H1 (cell line): ENCODE measurements around the gene THEM5. TPM values are rescaled to one million over a fixed set of nuclear protein-coding genes. Genes with fewer than 3 reads are reported as not detected.

ENCODE experiments used
- CTCF ChIA-PET: fragments of 300-600 bp; sonication (Branson Sonifier 250); formaldehyde crosslinking; loops from one replicate; lab custom pipeline; 2021; ENCODE audit not compliant: partially characterized antibody; lab: Charles Lee
- POLR2A ChIA-PET: fragments of 300-600 bp; sonication (Branson Sonifier 250); formaldehyde crosslinking; loops from one replicate; lab custom pipeline; 2021; ENCODE audit warnings: inconsistent platforms; ENCODE audit not compliant: partially characterized antibody; lab: Charles Lee
- DNase-seq, 2 experiments: peaks; one replicate each; pipeline versions ENCODE4 v3.0.0 to v3.0.0-alpha.2; 2010 to 2022; ENCODE audit warnings: low spot score in 2 of 2, low read depth in 1 of 2, mixed read lengths in 1 of 2
- FAIRE-seq: peaks from 2 replicates; lab custom pipeline; 2011; peaks lifted over from hg19 to GRCh38; lab: Jason Lieb, UNC
- H2AFZ ChIP-seq: 2 replicates; pipeline ENCODE4 v1.8.1; 2012; ENCODE audit warnings: low read length, inconsistent platforms
- H2AK5ac ChIP-seq: 2 replicates; pipeline ENCODE4 v1.6.1; 2013; ENCODE audit warnings: low read depth, low read length
- H2BK120ac ChIP-seq: replicated peaks from 2 replicates; pipeline ENCODE3; 2013; ENCODE audit warnings: low read depth, low read length, inconsistent platforms
- H2BK12ac ChIP-seq: 2 replicates; pipeline ENCODE4 v1.6.1; 2013; ENCODE audit warnings: low read depth, low read length
- H2BK15ac ChIP-seq: 2 replicates; pipeline ENCODE4 v1.6.1; 2013; ENCODE audit warnings: low read length
- H2BK20ac ChIP-seq: 2 replicates; pipeline ENCODE4 v1.6.1; 2013; ENCODE audit warnings: low read length
- H2BK5ac ChIP-seq: 2 replicates; pipeline ENCODE4 v1.6.1; 2013; ENCODE audit warnings: low read depth, low read length
- H3K14ac ChIP-seq: 2 replicates; pipeline ENCODE4 v1.6.1; 2013; ENCODE audit warnings: inconsistent platforms; ENCODE audit not compliant: insufficient read length
- H3K18ac ChIP-seq: 2 replicates; pipeline ENCODE4 v1.6.1; 2013; ENCODE audit warnings: low read length; ENCODE audit errors: extremely low read depth
- H3K23ac ChIP-seq: 2 replicates; pipeline ENCODE4 v1.6.1; 2013; ENCODE audit warnings: inconsistent platforms; ENCODE audit not compliant: insufficient read length
- H3K23me2 ChIP-seq: 2 replicates; pipeline ENCODE4 v1.6.1; 2013; ENCODE audit warnings: low read depth, low read length
- H3K27ac ChIP-seq: 2 replicates; pipeline ENCODE4 v1.6.1; 2011; ENCODE audit warnings: low read depth, low read length, inconsistent platforms
- H3K27me3 ChIP-seq, 4 experiments: replicated peaks in 1 of 4; 1 replicate in 1 of 4; 2 replicates in 3 of 4; pipeline versions ENCODE4 v1.6.1 to v1.8.1; 2011 to 2013; ENCODE audit warnings: low read length in 3 of 4, mild to moderate bottlenecking in 3 of 4, inconsistent platforms in 2 of 4, mixed read lengths in 2 of 4, moderate library complexity in 1 of 4; ENCODE audit not compliant: control insufficient read depth in 3 of 4, insufficient read depth in 3 of 4; ENCODE audit errors: extremely low read depth in 1 of 4
- H3K36me3 ChIP-seq, 4 experiments: 2 replicates each; pipeline versions ENCODE4 v1.6.1 to v1.8.1; 2011 to 2013; ENCODE audit warnings: mild to moderate bottlenecking in 4 of 4, low read length in 3 of 4, moderate library complexity in 2 of 4, control low read depth in 1 of 4, inconsistent platforms in 1 of 4; ENCODE audit not compliant: insufficient read depth in 4 of 4, control insufficient read depth in 2 of 4
- H3K4ac ChIP-seq: replicated peaks from 2 replicates; pipeline ENCODE3; 2013; ENCODE audit warnings: low read length, low read depth, mixed read lengths, inconsistent platforms; ENCODE audit not compliant: insufficient read length
- H3K4me1 ChIP-seq, 4 experiments: replicated peaks in 1 of 4; 1 replicate in 1 of 4; 2 replicates in 3 of 4; pipeline versions ENCODE4 v1.6.1 to v1.8.1; 2011 to 2013; ENCODE audit warnings: low read length in 3 of 4, inconsistent platforms in 2 of 4, mixed read lengths in 1 of 4; ENCODE audit not compliant: insufficient read depth in 4 of 4, control insufficient read depth in 3 of 4
- H3K4me2 ChIP-seq, 2 experiments: 2 replicates each; pipeline versions ENCODE4 v1.6.1 to v1.8.1; 2011 to 2013; ENCODE audit warnings: low read depth in 2 of 2, low read length in 2 of 2, control low read depth in 1 of 2, inconsistent platforms in 1 of 2, mild to moderate bottlenecking in 1 of 2; ENCODE audit not compliant: insufficient read depth in 1 of 2
- H3K4me3 ChIP-seq, 4 experiments: fragments of 200-600, 300-600 bp in 1 of 4; sonication (generic), shearing (Covaris generic), sonication (Bioruptor Twin) in 1 of 4; 2 replicates each; pipeline versions ENCODE4 v1.5.1 to v1.8.1; 2011 to 2016; ENCODE audit warnings: low read length in 4 of 4, low read depth in 3 of 4, control low read depth in 2 of 4, inconsistent platforms in 2 of 4, mild to moderate bottlenecking in 2 of 4, mixed read lengths in 1 of 4, moderate library complexity in 1 of 4; ENCODE audit not compliant: insufficient read depth in 2 of 4; ENCODE audit errors: extremely low read depth in 1 of 4
- H3K56ac ChIP-seq: replicated peaks from 2 replicates; pipeline ENCODE3; 2013; ENCODE audit warnings: low read depth, mild to moderate bottlenecking, mixed read lengths, low read length, inconsistent platforms; ENCODE audit not compliant: insufficient read length
- H3K79me1 ChIP-seq: 2 replicates; pipeline ENCODE4 v1.6.1; 2013; ENCODE audit warnings: low read depth, low read length, control low read depth
- H3K79me2 ChIP-seq, 2 experiments: 2 replicates each; pipeline versions ENCODE4 v1.6.1 to v1.8.1; 2012 to 2013; ENCODE audit warnings: low read length in 2 of 2, mild to moderate bottlenecking in 2 of 2, inconsistent platforms in 1 of 2; ENCODE audit not compliant: insufficient read depth in 2 of 2, control insufficient read depth in 1 of 2
- H3K9ac ChIP-seq, 4 experiments: replicated peaks in 1 of 4; 1 replicate in 1 of 4; 2 replicates in 3 of 4; pipeline versions ENCODE4 v1.6.1 to v1.8.1; 2011 to 2013; ENCODE audit warnings: low read depth in 3 of 4, low read length in 3 of 4, control low read depth in 2 of 4, mild to moderate bottlenecking in 2 of 4, moderate library complexity in 2 of 4, inconsistent platforms in 1 of 4; ENCODE audit errors: extremely low read depth in 1 of 4
- H3K9me3 ChIP-seq, 2 experiments: 2 replicates each; pipeline versions ENCODE4 v1.6.1 to v1.8.1; 2012 to 2013; ENCODE audit warnings: mild to moderate bottlenecking in 2 of 2, moderate library complexity in 2 of 2, control low read depth in 1 of 2, inconsistent platforms in 1 of 2, low read depth in 1 of 2, low read length in 1 of 2, mixed read lengths in 1 of 2; ENCODE audit not compliant: insufficient read depth in 2 of 2
- H4K20me1 ChIP-seq, 2 experiments: replicated peaks in 1 of 2; 2 replicates each; pipeline versions ENCODE3 to v1.8.1; 2011 to 2013; ENCODE audit warnings: inconsistent platforms in 2 of 2, low read length in 2 of 2, mild to moderate bottlenecking in 1 of 2; ENCODE audit not compliant: insufficient read depth in 2 of 2, control insufficient read depth in 1 of 2
- H4K5ac ChIP-seq: 2 replicates; pipeline ENCODE4 v1.6.1; 2013; ENCODE audit warnings: low read length, low read depth, mixed read lengths, inconsistent platforms; ENCODE audit not compliant: insufficient read length
- H4K8ac ChIP-seq: 2 replicates; pipeline ENCODE4 v1.8.0; 2013; ENCODE audit warnings: mild to moderate bottlenecking, moderate library complexity, low read length, inconsistent platforms; ENCODE audit not compliant: insufficient read depth; ENCODE audit errors: extremely low read depth
- H4K91ac ChIP-seq: replicated peaks from 2 replicates; pipeline ENCODE3; 2013; ENCODE audit warnings: low read length, mixed read lengths, inconsistent platforms; ENCODE audit not compliant: insufficient read length
- BACH1 ChIP-seq: IDR thresholded peaks from 2 replicates; pipeline ENCODE4 v1.6.1; 2012; ENCODE audit warnings: low read length, improper control_type of control experiment
- BCL11A ChIP-seq, 2 experiments: IDR thresholded peaks; one replicate each; pipeline ENCODE4 v1.6.1; 2011; ENCODE audit warnings: low read depth in 2 of 2, low read length in 2 of 2, mild to moderate bottlenecking in 2 of 2
- EZH2 ChIP-seq: fragments of 200-600 bp; sonication (generic); IDR thresholded peaks from 2 replicates; pipeline ENCODE4 v1.7.1; 2012; ENCODE audit warnings: low read depth, mild to moderate bottlenecking, moderate library complexity, low read length, inconsistent platforms; ENCODE audit not compliant: severe bottlenecking
- RBBP5 ChIP-seq: IDR thresholded peaks from 2 replicates; pipeline ENCODE4 v1.7.1; 2012; ENCODE audit warnings: low read depth, mild to moderate bottlenecking, inconsistent platforms, low read length, moderate library complexity, borderline replicate concordance
- RNF2 ChIP-seq: fragments of 200-900, 300-1000 bp; sonication (generic); IDR thresholded peaks from 2 replicates; pipeline ENCODE4 v1.7.1; 2016; ENCODE audit warnings: borderline replicate concordance, low read depth, mild to moderate bottlenecking, antibody characterized with exemption, low read length; ENCODE audit not compliant: poor library complexity, severe bottlenecking; ENCODE audit errors: missing control alignments
- SP1 ChIP-seq: IDR thresholded peaks from 2 replicates; pipeline ENCODE4 v1.6.1; 2011; ENCODE audit warnings: low read depth, low read length
- SP2 ChIP-seq: IDR thresholded peaks from 2 replicates; pipeline ENCODE4 v1.6.1; 2012; ENCODE audit warnings: mild to moderate bottlenecking, low read length, inconsistent platforms
- SP4 ChIP-seq: IDR thresholded peaks from 2 replicates; pipeline ENCODE4 v1.6.1; 2012; ENCODE audit warnings: low read length, inconsistent platforms
- TBP ChIP-seq: IDR thresholded peaks from 2 replicates; pipeline ENCODE4 v1.6.1; 2011; ENCODE audit warnings: low read depth, low read length, improper control_type of control experiment
- TEAD4 ChIP-seq: IDR thresholded peaks from 2 replicates; pipeline ENCODE4 v1.6.1; 2012; ENCODE audit warnings: low read depth, low read length, inconsistent platforms, mixed read lengths
- WGBS, 2 experiments: shearing (Covaris generic) in 1 of 2; methylation state at CpG; one replicate each; pipeline versions ENCODE4 v1.1.6 to v1.1.7; 2013 to 2015; ENCODE audit warnings: low lambda C conversion rate in 2 of 2, mixed read lengths in 2 of 2, inconsistent platforms in 1 of 2, low coverage in 1 of 2, missing lambda C conversion rate in 1 of 2; ENCODE audit not compliant: insufficient replicate concordance in 2 of 2, insufficient coverage in 1 of 2, insufficient read length in 1 of 2; ENCODE audit errors: extremely low coverage in 1 of 2, missing lambda C conversion rate in 1 of 2; 5-methylcytosine and 5-hydroxymethylcytosine counted together
- polyA plus RNA-seq, 7 experiments: library from polyadenylated mRNA; depleted of rRNA in 3 of 7; stranded (reverse) in 5 of 7; unstranded in 2 of 7; fragments of >200 nt in 5 of 7; fragments of 200-250 nt in 2 of 7; gene quantifications; 1 replicate in 5 of 7; 2 replicates in 1 of 7; 4 replicates in 1 of 7; pipeline versions ENCODE4 v1.2.1 to v1.2.3, GENCODE V29; 2011 to 2013; ENCODE audit warnings: missing spikeins in 2 of 7, mixed read lengths in 2 of 7
- total RNA-seq: library from RNA; stranded (reverse); fragmentation: NEBNext Ultra II Directional; extraction: Animal tissue kit (Norgen Biotek cat#: 25700); gene quantifications from 2 replicates; pipeline ENCODE4 v1.2.1, GENCODE V29; 2021
- TF ChIP-seq, protein P1 (sequence below): IDR thresholded peaks from 2 replicates; pipeline ENCODE4 v1.6.1; 2011; ENCODE audit warnings: low read depth, mild to moderate bottlenecking, low read length; ENCODE audit not compliant: insufficient read depth

Gene THEM5
- total and polyA plus RNA-seq, 2 of the 8 experiments (the other 6 are each of a cell fraction or from before 2014, with no cell fraction given), result not detected

DNA sequence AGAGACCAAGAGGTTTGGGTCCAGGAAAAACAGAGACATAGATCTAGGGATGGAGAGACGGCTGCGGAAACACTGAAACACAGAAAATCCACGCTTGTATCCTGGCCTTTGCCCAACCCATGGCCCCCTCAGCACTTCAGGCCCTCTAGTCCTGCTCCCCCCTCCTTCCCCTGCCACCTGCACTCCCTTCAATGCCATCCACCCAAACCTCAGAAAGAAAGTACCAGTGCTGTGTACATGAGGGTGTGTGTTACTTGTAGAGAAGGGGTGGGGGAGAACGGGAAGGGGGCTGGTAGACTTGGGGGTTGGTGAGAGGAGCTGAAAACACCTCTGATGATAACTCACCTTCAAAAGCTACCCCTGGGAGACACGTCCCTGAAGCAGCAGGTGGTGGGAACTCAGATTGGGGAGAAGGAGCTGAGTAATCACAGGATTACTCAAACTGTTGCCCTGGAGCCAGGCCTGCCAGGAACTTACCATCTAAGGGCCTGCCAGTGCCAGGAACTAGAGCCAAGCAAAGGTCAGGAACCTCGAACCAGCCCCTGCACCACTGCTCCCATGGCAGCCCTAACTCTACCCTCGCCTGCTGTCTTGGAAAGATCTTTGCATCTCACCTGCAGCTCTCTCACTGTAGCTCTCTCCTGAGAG lies 33.4 kb downstream of the THEM5 start:
- POLR2A ChIA-PET, result interaction anchor here (1.0 kb wide), 1 partner anchor 10 kb away, joined by 3 read pairs; no protein-coding TSS in a partner anchor
- FAIRE-seq, result no peak
- TF ChIP-seq SP1 (no peak), BACH1 (no peak), TBP (no peak), SP2 (no peak), RBBP5 (no peak), TEAD4 (no peak), RNF2 (no peak), BCL11A (IDR thresholded peaks at IDR 0.05; ENCODE audit: low read depth in 2 of 2, low read length in 2 of 2) (no peak), EZH2 (no peak), SP4 (no peak)
- TF ChIP-seq, protein P1, sequence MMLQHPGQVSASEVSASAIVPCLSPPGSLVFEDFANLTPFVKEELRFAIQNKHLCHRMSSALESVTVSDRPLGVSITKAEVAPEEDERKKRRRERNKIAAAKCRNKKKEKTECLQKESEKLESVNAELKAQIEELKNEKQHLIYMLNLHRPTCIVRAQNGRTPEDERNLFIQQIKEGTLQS, result no peak

More for the DNA sequence above, 33.4 kb downstream of the THEM5 start:
- no peak overlapping the region for H3K4me2 ChIP-seq
- H2BK20ac ChIP-seq, result no peak overlapping the region
- no peak overlapping the region for H2BK15ac ChIP-seq
- CTCF ChIA-PET, result interaction anchor here (0.7 to 3.5 kb wide), 7 partner anchors 9 to 127 kb away, joined by 3 to 22 read pairs (median 4); no protein-coding TSS in a partner anchor
- no peak overlapping the region for H3K9ac ChIP-seq
- no peak overlapping the region for H4K91ac ChIP-seq
- H2BK12ac ChIP-seq, result no peak overlapping the region
- 92% methylated on average over 5 of the region's 7 CpGs; no CpG with 5 or more reads in 1 of the 2 experiments for WGBS, 2 experiments
- H3K9me3 ChIP-seq, result no peaks in the 10 kb centered on the region
- H3K27me3 ChIP-seq, result no peaks in the 10 kb centered on the region
- H2BK120ac ChIP-seq, result no peak overlapping the region
- H2AFZ ChIP-seq, result no peak overlapping the region
- H3K79me1 ChIP-seq, result no peaks in the 10 kb centered on the region
- no peak overlapping the region for H4K5ac ChIP-seq
- no peak overlapping the region for H3K27ac ChIP-seq
- no peak overlapping the region for H3K18ac ChIP-seq
- no peaks in the 10 kb centered on the region; the same call in 1 of the 2 replicates for H3K23me2 ChIP-seq
- no peak overlapping the region for H3K23ac ChIP-seq
- no peak overlapping the region for H3K56ac ChIP-seq
- no peak overlapping the region for H3K4ac ChIP-seq
- peaks cover 0 to 9% (median 4%) of the 10 kb centered on the region in 4 experiments; a peak in 5 of 7 replicates for H3K4me1 ChIP-seq
- no peak overlapping the region for H3K4me3 ChIP-seq
- no peak overlapping the region for H3K14ac ChIP-seq
- H3K36me3 ChIP-seq, result no peaks in the 10 kb centered on the region
- DNase-seq, result no peak
- no peaks in the 10 kb centered on the region for H3K79me2 ChIP-seq
- no peak overlapping the region for H2AK5ac ChIP-seq
- H4K20me1 ChIP-seq, result no peaks in the 10 kb centered on the region
- no peak overlapping the region for H4K8ac ChIP-seq
- no peak overlapping the region for H2BK5ac ChIP-seq
